Measurements from ENCODE around the gene UBE2D2. TPM values are rescaled to one million over a fixed set of nuclear protein-coding genes. Genes with fewer than 3 reads are reported as not detected.

Gene UBE2D2
- total and polyA plus RNA-seq, 2 of the 13 experiments (the other 11 are each of a cell fraction or from before 2014, with no cell fraction given), result 79.1 to 109 TPM

- TF ChIP-seq ZNF275 (CRISPR knock-in tag; IDR thresholded peaks at IDR 0.05; ENCODE audit: borderline replicate concordance) (no peak), ZNF891 (CRISPR knock-in tag; IDR thresholded peaks at IDR 0.05) (no peak), ZNF549 (CRISPR knock-in tag; IDR thresholded peaks at IDR 0.05) (no peak), RXRB (CRISPR knock-in tag; IDR thresholded peaks at IDR 0.05; ENCODE audit: borderline replicate concordance) (no peak), PRDM15 (CRISPR knock-in tag; IDR thresholded peaks at IDR 0.05) (peak; percentile 82), SMARCC2 (IDR thresholded peaks at IDR 0.05) (no peak), ZNF75D (CRISPR knock-in tag; IDR thresholded peaks at IDR 0.05; ENCODE audit: borderline replicate concordance) (no peak), MTF1 (CRISPR knock-in tag; IDR thresholded peaks at IDR 0.05) (no peak), HNF4G (IDR thresholded peaks at IDR 0.05; ENCODE audit: borderline replicate concordance, low read depth, low read length) (peak; percentile 34; the same call in 1 of the 2 replicates), HNF4G (CRISPR knock-in tag; IDR thresholded peaks at IDR 0.05; ENCODE audit: borderline replicate concordance, low read depth) (no peak), TGIF2 (CRISPR knock-in tag; IDR thresholded peaks at IDR 0.05) (no peak), MAFF (IDR thresholded peaks at IDR 0.05; ENCODE audit: low read depth, low read length) (no peak), ZBTB21 (CRISPR knock-in tag; IDR thresholded peaks at IDR 0.05) (no peak), RFXAP (CRISPR knock-in tag; IDR thresholded peaks at IDR 0.05; ENCODE audit: borderline replicate concordance) (no peak), ZNF556 (CRISPR knock-in tag; IDR thresholded peaks at IDR 0.05; ENCODE audit: borderline replicate concordance) (peak; percentile 51; the same call in 1 of the 2 replicates), DPF2 (CRISPR knock-in tag; IDR thresholded peaks at IDR 0.05; ENCODE audit: borderline replicate concordance, low read depth) (no peak), ZNF777 (CRISPR knock-in tag; IDR thresholded peaks at IDR 0.05) (peak; percentile 2; the same call in 1 of the 2 replicates), CBX5 (CRISPR knock-in tag; IDR thresholded peaks at IDR 0.05; ENCODE audit: borderline replicate concordance) (no peak), ZNF710 (CRISPR knock-in tag; IDR thresholded peaks at IDR 0.05; ENCODE audit: borderline replicate concordance) (no peak), ISX (CRISPR knock-in tag; conservative IDR thresholded peaks at IDR 0.05) (no peak), CENPT (CRISPR knock-in tag; IDR thresholded peaks at IDR 0.05; ENCODE audit: low read depth) (no peak), DMAP1 (CRISPR knock-in tag; IDR thresholded peaks at IDR 0.05) (no peak), ZNF264 (CRISPR knock-in tag; IDR thresholded peaks at IDR 0.05) (no peak), ZNF354B (CRISPR knock-in tag; IDR thresholded peaks at IDR 0.05) (no peak), ELF3 (CRISPR knock-in tag; IDR thresholded peaks at IDR 0.05) (no peak)
Observed at GRCh38 chr5:139646912-139647505, 85.9 kb downstream of the UBE2D2 start (continued).
